WTC11 (cell line): ENCODE measurements around the gene DLGAP4.

ENCODE experiments used
- ATF1 ChIP-seq: sonication (generic); formaldehyde crosslinking; IDR thresholded peaks from 2 replicates; pipeline ENCODE4 v1.8.1; 2023; ENCODE audit warnings: mild to moderate bottlenecking, moderate library complexity, missing genetic modification reagents
- GABPB1 ChIP-seq: sonication (generic); formaldehyde crosslinking; IDR thresholded peaks from 2 replicates; pipeline ENCODE4 v1.8.1; 2023; ENCODE audit warnings: mild to moderate bottlenecking, missing genetic modification reagents
- IRF2 ChIP-seq: sonication (generic); formaldehyde crosslinking; IDR thresholded peaks from 2 replicates; pipeline ENCODE4 v1.8.0; 2022; ENCODE audit warnings: low read depth, missing genetic modification reagents, borderline replicate concordance
- PRRX2 ChIP-seq: fragments of 250-450 bp; sonication (Bioruptor Pico); IDR thresholded peaks from 2 replicates; pipeline ENCODE4 v1.8.0; 2021; ENCODE audit warnings: mild to moderate bottlenecking
- ZBTB21 ChIP-seq: sonication (generic); formaldehyde crosslinking; IDR thresholded peaks from 2 replicates; pipeline ENCODE4 v1.8.1; 2023; ENCODE audit warnings: mild to moderate bottlenecking, missing genetic modification reagents, borderline replicate concordance
- ZNF138 ChIP-seq: sonication (generic); formaldehyde crosslinking; conservative IDR thresholded peaks from 2 replicates; pipeline ENCODE4 v1.8.1; 2022; ENCODE audit warnings: mild to moderate bottlenecking, moderate library complexity, missing genetic modification reagents
- TF ChIP-seq, protein P1 (sequence below): fragments of 200-600 bp; IDR thresholded peaks from 2 replicates; pipeline ENCODE4 v1.8.0; 2022; ENCODE audit warnings: antibody characterized with exemption
- TF ChIP-seq, protein P2 (sequence below): sonication (generic); formaldehyde crosslinking; IDR thresholded peaks from 2 replicates; pipeline ENCODE4 v1.8.0; 2022; ENCODE audit warnings: mild to moderate bottlenecking, missing genetic modification reagents
- TF ChIP-seq, protein P3 (sequence below): sonication (generic); formaldehyde crosslinking; IDR thresholded peaks from 2 replicates; pipeline ENCODE4 v1.8.0; 2022; ENCODE audit warnings: mild to moderate bottlenecking, missing genetic modification reagents

DNA sequence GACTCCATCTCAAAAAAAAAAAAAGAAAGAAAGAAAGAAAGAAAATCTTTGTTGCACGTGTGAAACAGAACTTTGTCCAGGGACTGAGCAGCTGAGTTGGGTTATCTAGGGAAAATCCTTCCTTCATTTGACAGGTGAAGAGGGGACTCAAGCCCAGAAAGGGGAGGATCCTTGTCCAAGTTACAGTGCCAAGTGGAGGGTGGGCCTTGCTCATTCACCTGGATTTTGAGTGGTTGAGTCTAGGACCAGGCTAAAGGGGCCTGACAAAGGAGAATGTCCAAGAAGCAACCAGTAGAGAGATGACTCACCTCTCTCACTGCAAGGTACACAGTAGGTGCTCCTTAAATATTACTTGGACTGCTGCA lies 269.9 kb downstream of the DLGAP4 start:
- TF ChIP-seq, protein P1, sequence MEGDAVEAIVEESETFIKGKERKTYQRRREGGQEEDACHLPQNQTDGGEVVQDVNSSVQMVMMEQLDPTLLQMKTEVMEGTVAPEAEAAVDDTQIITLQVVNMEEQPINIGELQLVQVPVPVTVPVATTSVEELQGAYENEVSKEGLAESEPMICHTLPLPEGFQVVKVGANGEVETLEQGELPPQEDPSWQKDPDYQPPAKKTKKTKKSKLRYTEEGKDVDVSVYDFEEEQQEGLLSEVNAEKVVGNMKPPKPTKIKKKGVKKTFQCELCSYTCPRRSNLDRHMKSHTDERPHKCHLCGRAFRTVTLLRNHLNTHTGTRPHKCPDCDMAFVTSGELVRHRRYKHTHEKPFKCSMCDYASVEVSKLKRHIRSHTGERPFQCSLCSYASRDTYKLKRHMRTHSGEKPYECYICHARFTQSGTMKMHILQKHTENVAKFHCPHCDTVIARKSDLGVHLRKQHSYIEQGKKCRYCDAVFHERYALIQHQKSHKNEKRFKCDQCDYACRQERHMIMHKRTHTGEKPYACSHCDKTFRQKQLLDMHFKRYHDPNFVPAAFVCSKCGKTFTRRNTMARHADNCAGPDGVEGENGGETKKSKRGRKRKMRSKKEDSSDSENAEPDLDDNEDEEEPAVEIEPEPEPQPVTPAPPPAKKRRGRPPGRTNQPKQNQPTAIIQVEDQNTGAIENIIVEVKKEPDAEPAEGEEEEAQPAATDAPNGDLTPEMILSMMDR: no peak
- TF ChIP-seq PRRX2 (CRISPR knock-in tag) (no peak), ZNF138 (CRISPR knock-in tag) (no peak), ATF1 (CRISPR knock-in tag) (no peak), IRF2 (CRISPR knock-in tag) (no peak), ZBTB21 (CRISPR knock-in tag) (no peak), GABPB1 (CRISPR knock-in tag) (no peak)
- TF ChIP-seq, protein P2, sequence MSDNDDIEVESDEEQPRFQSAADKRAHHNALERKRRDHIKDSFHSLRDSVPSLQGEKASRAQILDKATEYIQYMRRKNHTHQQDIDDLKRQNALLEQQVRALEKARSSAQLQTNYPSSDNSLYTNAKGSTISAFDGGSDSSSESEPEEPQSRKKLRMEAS (CRISPR knock-in tag): no peak
- TF ChIP-seq, protein P3, sequence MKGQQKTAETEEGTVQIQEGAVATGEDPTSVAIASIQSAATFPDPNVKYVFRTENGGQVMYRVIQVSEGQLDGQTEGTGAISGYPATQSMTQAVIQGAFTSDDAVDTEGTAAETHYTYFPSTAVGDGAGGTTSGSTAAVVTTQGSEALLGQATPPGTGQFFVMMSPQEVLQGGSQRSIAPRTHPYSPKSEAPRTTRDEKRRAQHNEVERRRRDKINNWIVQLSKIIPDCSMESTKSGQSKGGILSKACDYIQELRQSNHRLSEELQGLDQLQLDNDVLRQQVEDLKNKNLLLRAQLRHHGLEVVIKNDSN (CRISPR knock-in tag): no peak
